CD4-positive, alpha-beta T cell treated with Interleukin-2 at 100 ng/mL for 4 hours (primary cell): ENCODE measurements around the gene SCARB1.

Source experiments
- DNase-seq: peaks from one replicate; pipeline ENCODE4 v3.0.0-alpha.2; 2020; ENCODE audit warnings: low spot score

The SCARB1 gene

GRCh38 chr12:124730455-124730932 lies 133.2 kb downstream of the SCARB1 start:
- DNase-seq = no peak

GRCh38 chr12:124727922-124728321 lies 135.7 kb downstream of the SCARB1 start:
- DNase-seq = no peak

DNA sequence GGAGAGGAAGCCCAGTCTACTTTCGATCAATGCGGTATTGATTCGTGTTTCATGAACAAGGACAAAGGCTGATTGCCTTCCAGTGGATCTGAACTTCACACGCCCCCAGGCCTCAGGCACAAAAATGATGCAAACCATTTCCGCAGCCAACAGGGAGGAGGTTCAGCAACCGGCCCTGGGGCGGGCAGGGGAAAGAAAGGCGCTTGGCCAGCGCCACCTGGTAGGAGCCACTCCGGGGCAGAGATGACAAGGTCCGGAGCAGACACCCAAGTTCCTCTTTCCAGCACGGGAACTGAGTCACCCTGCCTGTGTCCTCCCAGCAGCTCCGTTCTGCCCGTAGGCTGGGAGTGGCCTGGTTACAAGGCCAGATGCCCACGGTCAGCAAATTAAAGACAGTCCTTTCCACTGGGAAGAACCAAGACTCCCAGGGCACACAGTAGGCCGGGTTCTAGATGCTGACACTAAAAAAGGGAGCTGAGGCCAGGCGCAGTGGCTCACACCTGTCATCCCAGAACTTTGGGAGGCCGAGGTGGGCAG lies 136.3 kb downstream of the SCARB1 start:
- peak; percentile 9 for DNase-seq
